Upper lobe of left lung (tissue), 6 donors: Measurements from ENCODE around the gene ACP3. TPM values are rescaled to one million over a fixed set of nuclear protein-coding genes. Genes with fewer than 3 reads are reported as not detected.

Experiments used
- ATAC-seq, 2 donors: fragments of 200-7000 bp; cut with Tn5 transposase; one replicate each; pipeline ENCODE4 v1.9.1; 2022; ENCODE audit warnings: mild to moderate bottlenecking in 2 of 2, moderate library complexity in 2 of 2; ENCODE audit not compliant: low FRiP score in 2 of 2
- DNase-seq, 2 donors: peaks; one replicate each; pipeline ENCODE4 v3.0.0-alpha.2; 2019 to 2020
- H3K27ac ChIP-seq, 4 donors: fragments of 200-600 bp; sonication (generic); one replicate each; pipeline ENCODE4 v1.5.1; 2016 to 2019
- H3K27me3 ChIP-seq, 4 donors: fragments of 200-600 bp; sonication (generic); one replicate each; pipeline ENCODE4 v1.5.1; 2017 to 2019
- H3K36me3 ChIP-seq, 4 donors: fragments of 200-600 bp; sonication (generic); one replicate each; pipeline ENCODE4 v1.5.1; 2016 to 2019
- H3K4me1 ChIP-seq, 4 donors: fragments of 200-600 bp; sonication (generic); one replicate each; pipeline ENCODE4 v1.5.1; 2018 to 2019
- H3K4me3 ChIP-seq, 4 donors: fragments of 200-600 bp; sonication (generic); one replicate each; pipeline ENCODE4 v1.5.1; 2017 to 2019; ENCODE audit warnings: mild to moderate bottlenecking in 2 of 4, moderate library complexity in 1 of 4
- H3K9me3 ChIP-seq, 4 donors: fragments of 200-600 bp; sonication (generic); one replicate each; pipeline ENCODE4 v1.5.1; 2018 to 2019
- EP300 ChIP-seq, 4 donors: sonication (generic); formaldehyde crosslinking; IDR thresholded peaks; one replicate each; pipeline ENCODE4 v1.5.1; 2017; ENCODE audit warnings: antibody characterized with exemption in 4 of 4, control low read depth in 2 of 4
- POLR2A ChIP-seq, 4 donors: fragments of 450-650 bp; IDR thresholded peaks; one replicate each; pipeline ENCODE4 v1.5.1; 2016 to 2017; ENCODE audit warnings: antibody characterized with exemption in 4 of 4, mild to moderate bottlenecking in 2 of 4
- POLR2AphosphoS5 ChIP-seq, 2 donors: sonication (generic); formaldehyde crosslinking; IDR thresholded peaks; one replicate each; pipeline ENCODE4 v1.5.1; 2017; ENCODE audit warnings: antibody characterized with exemption in 2 of 2
- WGBS, 2 donors: methylation state at CpG; one replicate each; pipeline ENCODE4 v1.1.5; 2017 to 2018; 5-methylcytosine and 5-hydroxymethylcytosine counted together
- total RNA-seq, 6 donors: library from RNA; depleted of rRNA in 4 of 6; stranded (reverse); fragments of >200 nt in 4 of 6; gene quantifications; one replicate each; pipeline versions ENCODE4 v1.1.0 to v1.2.1, GENCODE V29; 2016 to 2021
- TF ChIP-seq, protein P1 (sequence below), 6 experiments: fragments of 450-650 bp in 4 of 6; fragments of 200-600 bp in 2 of 6; sonication (generic) in 2 of 6; IDR thresholded peaks; one replicate each; pipeline ENCODE4 v1.5.1; 2016 to 2019; ENCODE audit warnings: antibody characterized with exemption in 6 of 6
- donor health status: DM: no; HTN: no; CAD: no; lungs with moderate emphysema.
- donor health status: DM: no; HTN: yes; CAD: no; lungs with severe emphysema.

Gene ACP3
- total RNA-seq, 6 donors from 2014 or later, result 8.8 to 21.6 (median 15.4) TPM

DNA sequence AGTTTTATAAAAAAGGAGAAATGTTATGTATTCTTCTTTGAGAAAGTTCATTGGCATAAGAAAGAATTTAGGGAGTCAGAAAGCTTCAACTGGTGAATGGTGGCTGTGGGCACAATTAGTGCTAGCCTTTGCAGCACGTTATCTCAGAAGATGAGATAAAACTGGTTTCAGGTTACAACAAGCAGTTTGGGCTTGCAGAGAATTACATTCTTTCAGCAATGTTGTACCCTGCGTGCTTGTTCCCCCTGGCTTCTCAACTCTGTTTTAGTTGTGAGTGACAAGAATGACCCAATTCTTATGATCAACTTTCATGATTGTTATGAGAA lies 31.6 kb upstream of the ACP3 start:
- ATAC-seq (no peak), DNase-seq (no peak)
- Histone ChIP-seq H3K4me3 (no peak overlapping the region), H3K36me3 (no peaks in the 10 kb centered on the region), H3K27ac (no peak overlapping the region), H3K4me1 (peaks cover 8 to 14% (median 8%) of the 10 kb centered on the region in 4 donors), H3K9me3 (no peaks in the 10 kb centered on the region), H3K27me3 (no peaks in the 10 kb centered on the region)
- 54 to 55% methylated on average over 2 of the region's 2 CpGs for WGBS, 2 donors
- TF ChIP-seq POLR2AphosphoS5 (IDR thresholded peaks at IDR 0.05), result no peak
- no peak for TF ChIP-seq EP300 (IDR thresholded peaks at IDR 0.05)
- TF ChIP-seq, protein P1, sequence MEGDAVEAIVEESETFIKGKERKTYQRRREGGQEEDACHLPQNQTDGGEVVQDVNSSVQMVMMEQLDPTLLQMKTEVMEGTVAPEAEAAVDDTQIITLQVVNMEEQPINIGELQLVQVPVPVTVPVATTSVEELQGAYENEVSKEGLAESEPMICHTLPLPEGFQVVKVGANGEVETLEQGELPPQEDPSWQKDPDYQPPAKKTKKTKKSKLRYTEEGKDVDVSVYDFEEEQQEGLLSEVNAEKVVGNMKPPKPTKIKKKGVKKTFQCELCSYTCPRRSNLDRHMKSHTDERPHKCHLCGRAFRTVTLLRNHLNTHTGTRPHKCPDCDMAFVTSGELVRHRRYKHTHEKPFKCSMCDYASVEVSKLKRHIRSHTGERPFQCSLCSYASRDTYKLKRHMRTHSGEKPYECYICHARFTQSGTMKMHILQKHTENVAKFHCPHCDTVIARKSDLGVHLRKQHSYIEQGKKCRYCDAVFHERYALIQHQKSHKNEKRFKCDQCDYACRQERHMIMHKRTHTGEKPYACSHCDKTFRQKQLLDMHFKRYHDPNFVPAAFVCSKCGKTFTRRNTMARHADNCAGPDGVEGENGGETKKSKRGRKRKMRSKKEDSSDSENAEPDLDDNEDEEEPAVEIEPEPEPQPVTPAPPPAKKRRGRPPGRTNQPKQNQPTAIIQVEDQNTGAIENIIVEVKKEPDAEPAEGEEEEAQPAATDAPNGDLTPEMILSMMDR (IDR thresholded peaks at IDR 0.05), result no peak
- no peak for TF ChIP-seq POLR2A (IDR thresholded peaks at IDR 0.05)

DNA sequence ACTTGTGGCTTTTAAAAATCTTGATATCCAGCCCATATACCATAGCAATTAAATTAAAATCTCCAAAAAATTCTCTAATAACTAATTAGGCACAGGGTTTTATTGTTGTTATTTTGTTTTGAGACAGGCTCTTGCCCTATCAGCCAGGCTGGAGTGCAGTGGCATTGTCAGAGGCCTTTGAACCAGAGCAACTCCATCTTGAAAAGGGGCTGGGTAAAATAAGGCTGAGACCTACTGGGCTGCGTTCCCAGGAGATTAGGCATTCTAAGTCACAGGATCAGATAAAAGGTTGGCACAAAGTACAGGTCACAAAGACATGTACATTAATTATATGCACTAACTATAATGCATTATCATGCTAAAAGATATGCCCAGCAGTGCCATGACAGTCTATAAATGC lies 31.2 kb upstream of the ACP3 start:
- no peak for DNase-seq
- Histone ChIP-seq H3K27ac (no peak overlapping the region), H3K27me3 (no peaks in the 10 kb centered on the region), H3K36me3 (no peaks in the 10 kb centered on the region), H3K9me3 (no peaks in the 10 kb centered on the region), H3K4me1 (peaks cover 8 to 18% (median 8%) of the 10 kb centered on the region in 4 donors), H3K4me3 (no peak overlapping the region)
- 56 to 69% methylated on average over 1 of the region's 1 CpG for WGBS, 2 donors
- no peak for ATAC-seq
- TF ChIP-seq POLR2AphosphoS5 (IDR thresholded peaks at IDR 0.05) (no peak), EP300 (IDR thresholded peaks at IDR 0.05) (no peak), POLR2A (IDR thresholded peaks at IDR 0.05) (no peak)
- TF ChIP-seq, protein P1 (IDR thresholded peaks at IDR 0.05), result no peak

DNA sequence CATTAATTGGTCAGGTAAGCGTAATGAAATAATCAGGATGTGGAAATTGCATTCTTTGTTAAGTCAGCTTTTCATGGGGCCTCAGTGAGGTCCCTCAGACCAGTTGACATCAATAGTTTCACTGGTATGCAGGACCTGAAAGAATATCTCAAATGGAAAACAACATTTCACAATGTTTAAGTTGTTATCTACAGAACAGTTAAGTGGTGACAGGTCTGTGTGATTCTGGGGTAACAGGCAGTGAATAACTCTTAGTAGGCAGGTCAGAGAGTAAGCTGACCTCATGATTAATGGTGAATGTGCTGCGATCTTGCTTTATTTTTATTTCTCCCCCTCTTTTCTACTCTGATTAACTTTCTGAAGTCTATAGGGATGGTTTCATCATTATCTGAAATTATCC lies 28.9 kb upstream of the ACP3 start:
- no peaks in the 10 kb centered on the region for H3K9me3 ChIP-seq
- no peak for DNase-seq
- no peak overlapping the region for H3K4me3 ChIP-seq
- no peaks in the 10 kb centered on the region for H3K27me3 ChIP-seq
- WGBS, 2 donors, result 71 to 76% methylated on average over 2 of the region's 2 CpGs
- TF ChIP-seq POLR2AphosphoS5 (IDR thresholded peaks at IDR 0.05) (no peak), POLR2A (IDR thresholded peaks at IDR 0.05) (no peak), EP300 (IDR thresholded peaks at IDR 0.05) (no peak)
- TF ChIP-seq, protein P1 (IDR thresholded peaks at IDR 0.05), result no peak
- no peak overlapping the region for H3K27ac ChIP-seq
- H3K36me3 ChIP-seq, result no peaks in the 10 kb centered on the region
- H3K4me1 ChIP-seq, result peaks cover 4 to 19% (median 8%) of the 10 kb centered on the region in 4 donors
- ATAC-seq, result no peak

DNA sequence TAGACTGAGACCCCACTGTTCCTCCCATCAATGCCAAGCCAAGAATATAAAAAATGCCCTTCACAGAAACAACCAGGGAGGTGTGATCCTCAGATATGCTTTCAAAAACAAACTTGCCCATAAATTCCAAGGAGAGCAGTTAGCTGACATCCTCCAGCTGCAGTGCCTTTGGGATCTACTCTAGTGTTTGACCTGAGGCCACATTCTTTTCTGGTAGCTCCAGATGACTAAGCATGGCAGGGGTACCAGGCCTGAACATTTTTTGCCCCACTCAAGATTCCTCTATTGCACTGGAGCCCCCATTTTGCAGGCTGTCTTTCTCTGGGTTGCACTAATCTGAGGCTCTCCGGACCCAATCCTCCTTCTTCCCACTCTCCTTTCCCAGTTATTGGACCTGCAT lies 27.9 kb upstream of the ACP3 start:
- Histone ChIP-seq H3K4me3 (no peak overlapping the region), H3K27ac (no peak overlapping the region), H3K27me3 (no peaks in the 10 kb centered on the region), H3K9me3 (no peaks in the 10 kb centered on the region), H3K36me3 (no peaks in the 10 kb centered on the region), H3K4me1 (peaks cover 0 to 11% (median under 1%) of the 10 kb centered on the region in 4 donors)
- DNase-seq, result no peak
- no peak for ATAC-seq
- TF ChIP-seq POLR2AphosphoS5 (IDR thresholded peaks at IDR 0.05), result no peak
- no peak for TF ChIP-seq EP300 (IDR thresholded peaks at IDR 0.05)
- TF ChIP-seq POLR2A (IDR thresholded peaks at IDR 0.05), result no peak
- 85 to 88% methylated on average over 1 of the region's 1 CpG for WGBS, 2 donors

DNA sequence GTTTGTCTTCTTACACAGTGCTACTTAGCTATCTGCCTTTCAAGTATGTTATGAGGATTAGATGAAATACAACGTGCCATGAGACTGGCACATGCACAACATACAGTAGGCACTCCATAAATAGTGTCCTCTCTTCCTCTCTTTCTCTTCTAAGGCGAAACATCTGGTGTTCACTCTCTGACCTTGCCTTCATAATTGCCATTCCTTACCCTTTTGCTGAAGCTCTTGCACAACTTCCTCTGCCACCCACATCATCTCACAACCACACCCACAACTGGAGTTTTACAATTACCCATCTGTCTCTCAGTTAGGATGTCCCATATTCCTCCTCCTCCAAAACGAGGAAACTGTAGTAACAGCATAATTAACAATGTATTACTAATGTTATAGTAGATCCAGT lies 26.4 kb upstream of the ACP3 start:
- Histone ChIP-seq H3K27ac (peak overlapping the region in 1 of 4 donors; percentile 5), H3K4me1 (peaks cover 0 to 10% (median 0%) of the 10 kb centered on the region in 4 donors), H3K4me3 (no peak overlapping the region), H3K9me3 (no peaks in the 10 kb centered on the region), H3K36me3 (no peaks in the 10 kb centered on the region), H3K27me3 (no peaks in the 10 kb centered on the region)
- 37 to 41% methylated on average over 3 of the region's 3 CpGs for WGBS, 2 donors
- ATAC-seq (peak; percentile 49 to 89), DNase-seq (peak in 1 of 2 donors; percentile 33)
- TF ChIP-seq, protein P1 (IDR thresholded peaks at IDR 0.05), result no peak
- TF ChIP-seq POLR2A (IDR thresholded peaks at IDR 0.05) (no peak), EP300 (IDR thresholded peaks at IDR 0.05) (no peak), POLR2AphosphoS5 (IDR thresholded peaks at IDR 0.05) (peak; percentile 28 to 46)
